ENCODE results near the gene RTTN. TPM values are rescaled to one million over a fixed set of nuclear protein-coding genes. Genes with fewer than 3 reads are reported as not detected.
"Not testable (repeated sequence)": the region's sequence is repeated elsewhere in the genome, so short reads cannot be mapped to it uniquely, and the experiment has no call there.

The RTTN gene
- total and polyA plus RNA-seq, 4 donors = 2.1 to 17.5 (median 11.8) TPM

GRCh38 chr18:70102854-70103253 lies 102.6 kb downstream of the RTTN start:
- DNase-seq; H3K27me3 ChIP-seq (ENCODE audit: control insufficient read depth in 1 of 2, insufficient read depth in 2 of 2, low read length in 1 of 2); H3K36me3 ChIP-seq (ENCODE audit: control insufficient read depth in 1 of 2, insufficient read depth in 2 of 2, low read length in 1 of 2); intact Hi-C loops (cut with DNase I); H3K4me1 ChIP-seq (ENCODE audit: control insufficient read depth in 1 of 2, insufficient read depth in 2 of 2, low read length in 2 of 2); H3K4me3 ChIP-seq (ENCODE audit: low read length in 2 of 2); H3K27ac ChIP-seq (ENCODE audit: low read depth in 1 of 2, low read length in 2 of 2); H3K9me3 ChIP-seq (ENCODE audit: control insufficient read depth, low read length); ATAC-seq (ENCODE audit: low FRiP score): not testable (repeated sequence)
- 94% methylated on average over 22 of the region's 22 CpGs for WGBS, 2 donors

GRCh38 chr18:70089858-70090257 lies 115.6 kb downstream of the RTTN start:
- Histone ChIP-seq H3K9me3 (ENCODE audit: control insufficient read depth, low read length) (no peaks in the 10 kb centered on the region), H3K36me3 (ENCODE audit: control insufficient read depth in 1 of 2, insufficient read depth in 2 of 2, low read length in 1 of 2) (peaks cover 0 to 3% of the 10 kb centered on the region in 2 donors), H3K4me1 (ENCODE audit: control insufficient read depth in 1 of 2, insufficient read depth in 2 of 2, low read length in 2 of 2) (no peaks in the 10 kb centered on the region), H3K27me3 (ENCODE audit: control insufficient read depth in 1 of 2, insufficient read depth in 2 of 2, low read length in 1 of 2) (no peaks in the 10 kb centered on the region), H3K27ac (ENCODE audit: low read depth in 1 of 2, low read length in 2 of 2) (no peak overlapping the region), H3K4me3 (ENCODE audit: low read length in 2 of 2) (no peak overlapping the region)
- 84% methylated on average over 1 of the region's 1 CpG for WGBS, 2 donors
- no peak for ATAC-seq (ENCODE audit: low FRiP score)
- no peak for DNase-seq
- intact Hi-C loops (cut with DNase I) = loop anchor here (10.0 kb wide), 2 partner anchors 705 to 1245 kb away; no protein-coding TSS in a partner anchor

GRCh38 chr18:70086085-70086484 lies 119.4 kb downstream of the RTTN start:
- 77 to 82% methylated on average over 4 of the region's 4 CpGs for WGBS, 2 donors
- H3K27ac ChIP-seq (ENCODE audit: low read depth in 1 of 2, low read length in 2 of 2) = no peak overlapping the region
- DNase-seq (no peak), ATAC-seq (ENCODE audit: low FRiP score) (no peak)
- intact Hi-C loops (cut with DNase I) = loop anchor here (10.0 kb wide), 2 partner anchors 701 to 1241 kb away; no protein-coding TSS in a partner anchor
- H3K4me1 ChIP-seq (ENCODE audit: control insufficient read depth in 1 of 2, insufficient read depth in 2 of 2, low read length in 2 of 2) = no peaks in the 10 kb centered on the region
- H3K9me3 ChIP-seq (ENCODE audit: control insufficient read depth, low read length) = no peaks in the 10 kb centered on the region
- peaks cover 0 to 3% of the 10 kb centered on the region in 2 donors for H3K36me3 ChIP-seq (ENCODE audit: control insufficient read depth in 1 of 2, insufficient read depth in 2 of 2, low read length in 1 of 2)
- H3K27me3 ChIP-seq (ENCODE audit: control insufficient read depth in 1 of 2, insufficient read depth in 2 of 2, low read length in 1 of 2) = no peaks in the 10 kb centered on the region
- no peak overlapping the region for H3K4me3 ChIP-seq (ENCODE audit: low read length in 2 of 2)

DNA sequence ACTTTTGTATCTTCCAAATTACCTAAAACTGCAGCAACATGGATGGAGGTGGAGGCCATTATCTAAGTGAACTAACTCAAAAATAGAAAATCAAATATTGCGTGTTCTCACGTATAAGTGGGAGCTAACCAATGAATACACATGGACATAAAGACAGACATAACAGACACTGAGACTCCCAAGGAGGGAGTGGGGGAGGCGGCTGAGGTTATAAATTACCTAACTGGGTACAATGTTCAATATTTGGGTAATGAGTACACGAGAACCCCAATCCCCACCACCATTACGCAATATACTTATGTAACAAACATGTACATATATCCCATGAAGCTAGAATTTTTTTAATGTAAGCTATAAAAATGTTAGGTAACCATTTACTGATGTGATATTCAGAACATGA lies 119.8 kb downstream of the RTTN start:
- ATAC-seq (ENCODE audit: low FRiP score) (no peak), DNase-seq (no peak)
- WGBS, 2 donors = 72 to 73% methylated on average over 5 of the region's 5 CpGs
- Histone ChIP-seq H3K4me1 (ENCODE audit: control insufficient read depth in 1 of 2, insufficient read depth in 2 of 2, low read length in 2 of 2) (no peaks in the 10 kb centered on the region), H3K27ac (ENCODE audit: low read depth in 1 of 2, low read length in 2 of 2) (no peak overlapping the region), H3K9me3 (ENCODE audit: control insufficient read depth, low read length) (no peaks in the 10 kb centered on the region), H3K36me3 (ENCODE audit: control insufficient read depth in 1 of 2, insufficient read depth in 2 of 2, low read length in 1 of 2) (peaks cover 0 to 3% of the 10 kb centered on the region in 2 donors), H3K27me3 (ENCODE audit: control insufficient read depth in 1 of 2, insufficient read depth in 2 of 2, low read length in 1 of 2) (no peaks in the 10 kb centered on the region), H3K4me3 (ENCODE audit: low read length in 2 of 2) (no peak overlapping the region)
- intact Hi-C loops (cut with DNase I) = loop anchor here (10.0 kb wide), 2 partner anchors 701 to 1241 kb away; no protein-coding TSS in a partner anchor

DNA sequence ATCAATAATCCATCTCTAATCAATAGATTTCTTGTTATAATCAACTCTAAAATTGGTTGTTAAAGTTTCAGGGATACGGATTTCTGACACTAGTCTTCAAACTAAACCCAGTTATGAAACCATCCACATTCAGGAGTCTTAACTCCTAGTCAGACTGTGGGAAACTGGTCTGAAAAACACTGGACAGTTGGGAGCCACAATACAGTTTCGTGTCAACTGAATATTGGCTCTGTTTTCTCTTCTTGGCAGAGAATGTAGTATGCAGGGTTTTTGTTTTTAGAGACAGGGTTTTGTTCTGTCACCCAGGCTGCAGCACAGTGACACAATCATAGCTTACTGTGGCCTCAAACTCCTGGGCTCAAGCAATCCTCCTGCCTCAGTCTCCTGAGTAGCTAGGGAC lies 123.1 kb downstream of the RTTN start:
- Histone ChIP-seq H3K9me3 (ENCODE audit: control insufficient read depth, low read length) (no peaks in the 10 kb centered on the region), H3K4me3 (ENCODE audit: low read length in 2 of 2) (no peak overlapping the region), H3K27ac (ENCODE audit: low read depth in 1 of 2, low read length in 2 of 2) (no peak overlapping the region), H3K27me3 (ENCODE audit: control insufficient read depth in 1 of 2, insufficient read depth in 2 of 2, low read length in 1 of 2) (no peaks in the 10 kb centered on the region), H3K36me3 (ENCODE audit: control insufficient read depth in 1 of 2, insufficient read depth in 2 of 2, low read length in 1 of 2) (no peaks in the 10 kb centered on the region), H3K4me1 (ENCODE audit: control insufficient read depth in 1 of 2, insufficient read depth in 2 of 2, low read length in 2 of 2) (no peaks in the 10 kb centered on the region)
- WGBS, 2 donors = 62 to 63% methylated on average over 2 of the region's 2 CpGs
- intact Hi-C loops (cut with DNase I) = loop anchor here (10.0 kb wide), 2 partner anchors 698 to 1238 kb away; no protein-coding TSS in a partner anchor
- no peak for ATAC-seq (ENCODE audit: low FRiP score)
- no peak for DNase-seq

DNA sequence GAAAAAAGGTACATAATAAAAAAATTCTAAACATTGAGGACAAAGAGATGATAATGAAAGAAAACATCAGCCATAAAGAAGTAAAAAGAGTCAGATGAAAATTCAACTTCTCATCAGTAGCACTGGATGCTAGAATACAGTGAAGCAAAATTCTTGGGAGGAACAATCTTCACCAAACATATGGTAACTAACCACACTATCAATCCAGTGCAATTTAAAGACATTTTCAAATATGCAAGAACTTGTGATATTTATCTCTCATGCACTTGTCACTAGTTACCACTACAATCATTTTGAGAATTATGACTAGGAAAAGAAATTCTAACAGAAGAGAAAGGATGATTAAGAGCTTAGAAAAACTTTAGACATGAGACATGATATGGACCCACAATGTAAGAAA lies 127.4 kb downstream of the RTTN start:
- no peaks in the 10 kb centered on the region for H3K9me3 ChIP-seq (ENCODE audit: control insufficient read depth, low read length)
- DNase-seq (no peak), ATAC-seq (ENCODE audit: low FRiP score) (no peak)
- H3K27ac ChIP-seq (ENCODE audit: low read depth in 1 of 2, low read length in 2 of 2) = no peak overlapping the region
- no peaks in the 10 kb centered on the region for H3K4me1 ChIP-seq (ENCODE audit: control insufficient read depth in 1 of 2, insufficient read depth in 2 of 2, low read length in 2 of 2)
- no peak overlapping the region for H3K4me3 ChIP-seq (ENCODE audit: low read length in 2 of 2)
- H3K27me3 ChIP-seq (ENCODE audit: control insufficient read depth in 1 of 2, insufficient read depth in 2 of 2, low read length in 1 of 2) = no peaks in the 10 kb centered on the region
- no peaks in the 10 kb centered on the region for H3K36me3 ChIP-seq (ENCODE audit: control insufficient read depth in 1 of 2, insufficient read depth in 2 of 2, low read length in 1 of 2)
- intact Hi-C loops (cut with DNase I) = no loop called here

- H3K4me3 ChIP-seq (ENCODE audit: low read length in 2 of 2) = no peak overlapping the region
- no peak for ATAC-seq (ENCODE audit: low FRiP score)
- no peaks in the 10 kb centered on the region for H3K4me1 ChIP-seq (ENCODE audit: control insufficient read depth in 1 of 2, insufficient read depth in 2 of 2, low read length in 2 of 2)
- no peaks in the 10 kb centered on the region for H3K36me3 ChIP-seq (ENCODE audit: control insufficient read depth in 1 of 2, insufficient read depth in 2 of 2, low read length in 1 of 2)
- intact Hi-C loops (cut with DNase I) = no loop called here
- no peak overlapping the region for H3K27ac ChIP-seq (ENCODE audit: low read depth in 1 of 2, low read length in 2 of 2)
- H3K27me3 ChIP-seq (ENCODE audit: control insufficient read depth in 1 of 2, insufficient read depth in 2 of 2, low read length in 1 of 2) = no peaks in the 10 kb centered on the region
- H3K9me3 ChIP-seq (ENCODE audit: control insufficient read depth, low read length) = no peaks in the 10 kb centered on the region
- DNase-seq = no peak
These were observed 129.6 kb downstream of the RTTN start for GRCh38 chr18:70075906-70076305.

DNA sequence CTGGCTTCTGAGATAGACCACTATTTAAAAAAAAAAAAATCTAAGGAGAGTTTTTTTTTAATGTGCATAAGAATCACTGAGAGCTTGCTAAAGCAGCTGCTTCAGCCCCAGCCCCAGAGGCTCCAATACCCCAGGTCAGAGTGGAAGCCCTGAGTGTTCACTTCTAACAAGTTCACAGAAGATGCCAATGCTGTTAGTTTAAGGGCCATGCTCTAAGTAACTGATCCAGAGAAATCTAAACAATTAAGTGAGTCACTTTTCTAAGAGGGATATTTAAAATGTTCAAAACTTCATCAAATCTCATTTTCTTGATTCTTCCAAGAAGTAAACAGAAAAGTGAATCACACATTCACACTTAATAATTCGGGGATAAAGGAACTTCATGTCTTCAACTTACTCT lies 131.4 kb downstream of the RTTN start:
- no peaks in the 10 kb centered on the region for H3K36me3 ChIP-seq (ENCODE audit: control insufficient read depth in 1 of 2, insufficient read depth in 2 of 2, low read length in 1 of 2)
- no peaks in the 10 kb centered on the region for H3K27me3 ChIP-seq (ENCODE audit: control insufficient read depth in 1 of 2, insufficient read depth in 2 of 2, low read length in 1 of 2)
- intact Hi-C loops (cut with DNase I) = no loop called here
- H3K27ac ChIP-seq (ENCODE audit: low read depth in 1 of 2, low read length in 2 of 2) = no peak overlapping the region
- no peak overlapping the region for H3K4me3 ChIP-seq (ENCODE audit: low read length in 2 of 2)
- ATAC-seq (ENCODE audit: low FRiP score) (no peak), DNase-seq (no peak)
- H3K9me3 ChIP-seq (ENCODE audit: control insufficient read depth, low read length) = no peaks in the 10 kb centered on the region
- 85 to 98% methylated on average over 1 of the region's 1 CpG for WGBS, 2 donors
- no peaks in the 10 kb centered on the region for H3K4me1 ChIP-seq (ENCODE audit: control insufficient read depth in 1 of 2, insufficient read depth in 2 of 2, low read length in 2 of 2)

DNA sequence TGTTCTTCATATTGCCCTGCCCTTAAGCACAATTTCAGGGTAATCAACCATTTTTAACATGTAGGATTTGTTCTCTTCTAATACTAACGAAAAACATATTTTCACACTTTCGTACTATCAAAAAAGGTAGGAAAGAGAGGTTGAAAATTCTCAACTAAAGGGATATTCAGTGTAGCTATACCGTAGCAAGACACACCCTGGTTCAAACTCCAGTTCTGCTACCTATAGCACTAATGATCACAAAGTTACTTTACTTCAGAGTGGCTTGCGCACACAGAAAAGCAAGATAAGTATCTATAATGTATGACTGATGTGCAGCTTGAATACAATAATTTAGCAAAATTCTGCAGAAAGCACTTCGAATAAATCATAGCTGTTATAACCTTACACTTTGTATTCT lies 132.1 kb downstream of the RTTN start:
- Histone ChIP-seq H3K27me3 (ENCODE audit: control insufficient read depth in 1 of 2, insufficient read depth in 2 of 2, low read length in 1 of 2) (no peaks in the 10 kb centered on the region), H3K36me3 (ENCODE audit: control insufficient read depth in 1 of 2, insufficient read depth in 2 of 2, low read length in 1 of 2) (no peaks in the 10 kb centered on the region), H3K4me1 (ENCODE audit: control insufficient read depth in 1 of 2, insufficient read depth in 2 of 2, low read length in 2 of 2) (no peaks in the 10 kb centered on the region), H3K4me3 (ENCODE audit: low read length in 2 of 2) (no peak overlapping the region), H3K27ac (ENCODE audit: low read depth in 1 of 2, low read length in 2 of 2) (no peak overlapping the region), H3K9me3 (ENCODE audit: control insufficient read depth, low read length) (no peaks in the 10 kb centered on the region)
- 94 to 95% methylated on average over 5 of the region's 5 CpGs for WGBS, 2 donors
- intact Hi-C loops (cut with DNase I) = no loop called here
- ATAC-seq (ENCODE audit: low FRiP score) (no peak), DNase-seq (no peak)
